Astrocyte (in vitro differentiated cells and primary cell): ENCODE data around the gene SUFU.

Source experiments
- EZH2 ChIP-seq: IDR thresholded peaks from 2 replicates; pipeline ENCODE4 v1.6.1; 2012; ENCODE audit warnings: mild to moderate bottlenecking, low read length, inconsistent platforms; ENCODE audit not compliant: insufficient read depth
- TF ChIP-seq, protein P1 (sequence below): IDR thresholded peaks from 2 replicates; pipeline ENCODE4 v1.5.1; 2011; ENCODE audit warnings: low read depth, mild to moderate bottlenecking, inconsistent platforms, low read length, moderate library complexity; ENCODE audit not compliant: insufficient read depth

DNA sequence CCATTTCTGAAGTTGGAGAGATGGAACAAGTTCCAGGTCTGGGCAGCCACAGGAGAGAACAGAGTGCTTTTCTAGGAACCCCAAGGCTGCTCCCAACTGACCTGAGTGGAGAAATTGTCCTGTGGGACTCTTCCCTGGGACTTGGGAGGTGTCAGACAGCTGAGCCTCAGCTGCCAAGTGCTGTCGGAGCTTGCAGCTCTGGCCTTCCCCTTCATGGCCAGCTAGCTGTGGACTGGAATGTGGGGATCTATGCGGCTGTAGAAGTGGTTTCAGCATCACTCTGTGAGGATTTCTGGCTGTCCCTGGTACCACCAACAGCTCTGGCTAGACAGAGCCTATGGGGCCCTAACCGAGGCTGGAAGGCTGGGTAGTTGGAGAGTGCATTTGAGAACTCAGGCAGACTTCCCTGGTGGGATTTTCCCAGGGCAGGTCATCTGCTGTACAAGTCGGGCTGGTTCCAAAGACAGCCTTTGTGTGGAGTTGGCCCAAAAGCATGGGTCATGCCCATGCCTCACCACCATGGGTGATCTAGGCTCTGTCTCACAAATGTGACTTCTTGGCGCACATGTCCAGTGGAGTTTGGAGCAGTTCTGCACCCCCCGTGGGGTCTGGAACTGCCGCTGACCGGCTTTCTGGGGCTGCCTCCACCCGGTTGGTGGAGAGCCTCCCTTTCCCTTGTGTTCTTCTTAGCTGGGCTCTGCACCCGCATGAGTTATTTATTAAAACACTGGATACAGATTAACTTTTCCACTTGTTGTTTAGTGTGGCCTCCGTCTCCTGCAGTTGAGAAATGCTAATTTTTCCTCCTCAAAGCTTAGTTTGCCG, 10.9 kb downstream of the SUFU start:
- TF ChIP-seq, protein P1, sequence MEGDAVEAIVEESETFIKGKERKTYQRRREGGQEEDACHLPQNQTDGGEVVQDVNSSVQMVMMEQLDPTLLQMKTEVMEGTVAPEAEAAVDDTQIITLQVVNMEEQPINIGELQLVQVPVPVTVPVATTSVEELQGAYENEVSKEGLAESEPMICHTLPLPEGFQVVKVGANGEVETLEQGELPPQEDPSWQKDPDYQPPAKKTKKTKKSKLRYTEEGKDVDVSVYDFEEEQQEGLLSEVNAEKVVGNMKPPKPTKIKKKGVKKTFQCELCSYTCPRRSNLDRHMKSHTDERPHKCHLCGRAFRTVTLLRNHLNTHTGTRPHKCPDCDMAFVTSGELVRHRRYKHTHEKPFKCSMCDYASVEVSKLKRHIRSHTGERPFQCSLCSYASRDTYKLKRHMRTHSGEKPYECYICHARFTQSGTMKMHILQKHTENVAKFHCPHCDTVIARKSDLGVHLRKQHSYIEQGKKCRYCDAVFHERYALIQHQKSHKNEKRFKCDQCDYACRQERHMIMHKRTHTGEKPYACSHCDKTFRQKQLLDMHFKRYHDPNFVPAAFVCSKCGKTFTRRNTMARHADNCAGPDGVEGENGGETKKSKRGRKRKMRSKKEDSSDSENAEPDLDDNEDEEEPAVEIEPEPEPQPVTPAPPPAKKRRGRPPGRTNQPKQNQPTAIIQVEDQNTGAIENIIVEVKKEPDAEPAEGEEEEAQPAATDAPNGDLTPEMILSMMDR = no peak
- TF ChIP-seq EZH2 = no peak
